ENCODE results near the gene BICC1. TPM values are rescaled to one million over a fixed set of nuclear protein-coding genes. Genes with fewer than 3 reads are reported as not detected.

Gene BICC1
- total RNA-seq, 1 experiment from 2014 or later, result not detected

DNA sequence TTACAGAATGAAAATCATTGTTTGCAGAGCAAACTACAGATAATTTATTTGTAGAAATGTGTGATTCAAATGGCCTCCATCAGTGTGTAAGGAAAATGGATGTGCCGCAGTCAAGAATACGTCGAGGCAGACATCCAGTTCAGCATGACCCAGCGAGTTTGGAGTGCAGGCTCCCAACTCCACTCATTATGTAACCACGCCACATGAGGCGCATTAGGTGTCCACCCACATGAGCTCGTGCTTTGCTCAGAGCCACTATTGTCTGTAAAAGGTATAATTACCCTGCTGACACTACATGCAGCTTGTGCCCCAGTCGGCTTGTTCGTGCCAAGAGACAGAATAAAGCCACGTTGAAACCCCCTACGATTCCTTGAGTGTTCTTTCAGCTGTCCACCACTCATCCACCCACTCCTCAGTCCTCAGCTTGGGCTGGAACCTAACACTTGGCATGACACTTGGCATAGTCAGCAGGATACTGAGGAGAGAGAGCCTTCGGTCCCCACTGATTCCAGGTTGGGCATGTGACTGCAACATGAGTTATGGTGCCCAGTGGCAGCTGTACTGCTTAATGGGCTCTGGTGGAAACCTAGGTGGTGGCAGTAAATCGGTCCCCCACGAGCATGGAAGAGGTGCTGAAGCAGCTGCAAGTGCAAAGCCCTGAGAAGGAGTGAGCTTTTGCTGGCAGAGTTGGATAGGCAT lies 102.7 kb downstream of the BICC1 start:
- DNase-seq (ENCODE audit: low read depth, low spot score) (no peak), ATAC-seq (no peak)
- intact Hi-C loops (cut with micrococcal nuclease), result no loop called here
- TF ChIP-seq JUND (IDR thresholded peaks at IDR 0.05) (no peak), CEBPB (IDR thresholded peaks at IDR 0.05; ENCODE audit: low read depth) (no peak), POLR2A (IDR thresholded peaks at IDR 0.05; ENCODE audit: borderline replicate concordance, extremely low read depth, insufficient read depth, insufficient read length) (no peak), SRF (IDR thresholded peaks at IDR 0.05; ENCODE audit: low read depth) (no peak), ZBTB33 (IDR thresholded peaks at IDR 0.05; ENCODE audit: extremely low read depth, insufficient replicate concordance, low read length) (no peak), SP1 (IDR thresholded peaks at IDR 0.05; ENCODE audit: low read depth) (no peak), EZH2phosphoT487 (IDR thresholded peaks at IDR 0.05; ENCODE audit: borderline replicate concordance) (no peak), ZFX (IDR thresholded peaks at IDR 0.05) (no peak), ZNF274 (IDR thresholded peaks at IDR 0.05; ENCODE audit: low read depth, low read length) (no peak), POLR2AphosphoS5 (IDR thresholded peaks at IDR 0.05; ENCODE audit: low read depth, low read length) (no peak), EGR1 (IDR thresholded peaks at IDR 0.05; ENCODE audit: low read depth) (no peak)
- TF ChIP-seq, protein P1, sequence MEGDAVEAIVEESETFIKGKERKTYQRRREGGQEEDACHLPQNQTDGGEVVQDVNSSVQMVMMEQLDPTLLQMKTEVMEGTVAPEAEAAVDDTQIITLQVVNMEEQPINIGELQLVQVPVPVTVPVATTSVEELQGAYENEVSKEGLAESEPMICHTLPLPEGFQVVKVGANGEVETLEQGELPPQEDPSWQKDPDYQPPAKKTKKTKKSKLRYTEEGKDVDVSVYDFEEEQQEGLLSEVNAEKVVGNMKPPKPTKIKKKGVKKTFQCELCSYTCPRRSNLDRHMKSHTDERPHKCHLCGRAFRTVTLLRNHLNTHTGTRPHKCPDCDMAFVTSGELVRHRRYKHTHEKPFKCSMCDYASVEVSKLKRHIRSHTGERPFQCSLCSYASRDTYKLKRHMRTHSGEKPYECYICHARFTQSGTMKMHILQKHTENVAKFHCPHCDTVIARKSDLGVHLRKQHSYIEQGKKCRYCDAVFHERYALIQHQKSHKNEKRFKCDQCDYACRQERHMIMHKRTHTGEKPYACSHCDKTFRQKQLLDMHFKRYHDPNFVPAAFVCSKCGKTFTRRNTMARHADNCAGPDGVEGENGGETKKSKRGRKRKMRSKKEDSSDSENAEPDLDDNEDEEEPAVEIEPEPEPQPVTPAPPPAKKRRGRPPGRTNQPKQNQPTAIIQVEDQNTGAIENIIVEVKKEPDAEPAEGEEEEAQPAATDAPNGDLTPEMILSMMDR (IDR thresholded peaks at IDR 0.05 in 2 of 3, conservative IDR thresholded peaks at IDR 0.05 in 1 of 3; ENCODE audit: borderline replicate concordance in 1 of 3, insufficient read depth in 1 of 3, low read depth in 2 of 3, low read length in 2 of 3), result no peak
- TF ChIP-seq, protein P2, sequence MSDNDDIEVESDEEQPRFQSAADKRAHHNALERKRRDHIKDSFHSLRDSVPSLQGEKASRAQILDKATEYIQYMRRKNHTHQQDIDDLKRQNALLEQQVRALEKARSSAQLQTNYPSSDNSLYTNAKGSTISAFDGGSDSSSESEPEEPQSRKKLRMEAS (IDR thresholded peaks at IDR 0.05), result no peak
- TF ChIP-seq, protein P3, sequence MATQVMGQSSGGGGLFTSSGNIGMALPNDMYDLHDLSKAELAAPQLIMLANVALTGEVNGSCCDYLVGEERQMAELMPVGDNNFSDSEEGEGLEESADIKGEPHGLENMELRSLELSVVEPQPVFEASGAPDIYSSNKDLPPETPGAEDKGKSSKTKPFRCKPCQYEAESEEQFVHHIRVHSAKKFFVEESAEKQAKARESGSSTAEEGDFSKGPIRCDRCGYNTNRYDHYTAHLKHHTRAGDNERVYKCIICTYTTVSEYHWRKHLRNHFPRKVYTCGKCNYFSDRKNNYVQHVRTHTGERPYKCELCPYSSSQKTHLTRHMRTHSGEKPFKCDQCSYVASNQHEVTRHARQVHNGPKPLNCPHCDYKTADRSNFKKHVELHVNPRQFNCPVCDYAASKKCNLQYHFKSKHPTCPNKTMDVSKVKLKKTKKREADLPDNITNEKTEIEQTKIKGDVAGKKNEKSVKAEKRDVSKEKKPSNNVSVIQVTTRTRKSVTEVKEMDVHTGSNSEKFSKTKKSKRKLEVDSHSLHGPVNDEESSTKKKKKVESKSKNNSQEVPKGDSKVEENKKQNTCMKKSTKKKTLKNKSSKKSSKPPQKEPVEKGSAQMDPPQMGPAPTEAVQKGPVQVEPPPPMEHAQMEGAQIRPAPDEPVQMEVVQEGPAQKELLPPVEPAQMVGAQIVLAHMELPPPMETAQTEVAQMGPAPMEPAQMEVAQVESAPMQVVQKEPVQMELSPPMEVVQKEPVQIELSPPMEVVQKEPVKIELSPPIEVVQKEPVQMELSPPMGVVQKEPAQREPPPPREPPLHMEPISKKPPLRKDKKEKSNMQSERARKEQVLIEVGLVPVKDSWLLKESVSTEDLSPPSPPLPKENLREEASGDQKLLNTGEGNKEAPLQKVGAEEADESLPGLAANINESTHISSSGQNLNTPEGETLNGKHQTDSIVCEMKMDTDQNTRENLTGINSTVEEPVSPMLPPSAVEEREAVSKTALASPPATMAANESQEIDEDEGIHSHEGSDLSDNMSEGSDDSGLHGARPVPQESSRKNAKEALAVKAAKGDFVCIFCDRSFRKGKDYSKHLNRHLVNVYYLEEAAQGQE (IDR thresholded peaks at IDR 0.05; ENCODE audit: low read depth), result no peak
- H3K79me2 ChIP-seq (ENCODE audit: insufficient read depth, low read length), result no peaks in the 10 kb centered on the region
- POLR2A ChIA-PET, result no interaction called here
- no peaks in the 10 kb centered on the region for H3K36me3 ChIP-seq (ENCODE audit: control insufficient read depth in 1 of 2, insufficient read depth in 2 of 2, low read length in 2 of 2)
- H3K4me3 ChIP-seq (replicated peaks in 1 of 2; ENCODE audit: low read depth in 1 of 2, low read length in 2 of 2), result no peak overlapping the region
- RAD21 ChIA-PET (ENCODE audit: low non-redundant PET in 1 of 2, low total read pairs in 2 of 2, uncharacterized antibody in 2 of 2, unreplicated experiment in 2 of 2), result no interaction called here
- no peaks in the 10 kb centered on the region for H3K27me3 ChIP-seq (ENCODE audit: insufficient read depth, low read length)
- no peak overlapping the region for H3K27ac ChIP-seq (ENCODE audit: low read depth, low read length)
- no peaks in the 10 kb centered on the region for H3K4me1 ChIP-seq (ENCODE audit: control insufficient read depth in 1 of 2, insufficient read depth in 2 of 2, low read length in 2 of 2)
- H3K9me3 ChIP-seq (ENCODE audit: control insufficient read depth in 1 of 2, insufficient read depth in 1 of 2, low read depth in 1 of 2, low read length in 2 of 2), result no peaks in the 10 kb centered on the region
- no peaks in the 10 kb centered on the region for H3K9me2 ChIP-seq (ENCODE audit: insufficient read depth)
- BruUV-seq (replicated peaks), result no TSS peak
- CTCF ChIA-PET, result no interaction called here
- H3K9ac ChIP-seq (ENCODE audit: low read length), result no peak overlapping the region
- H2AFZ ChIP-seq (ENCODE audit: low read depth, low read length, poor library complexity, severe bottlenecking), result no peak overlapping the region
- H4K20me1 ChIP-seq (ENCODE audit: insufficient read depth), result no peaks in the 10 kb centered on the region
- no peak overlapping the region for H3K4me2 ChIP-seq (ENCODE audit: low read length)
